Testis (tissue), 2 donors: ENCODE measurements around the gene GHRHR.

Source experiments
- POLR2A ChIP-seq: fragments of 450-650 bp; IDR thresholded peaks from one replicate; pipeline ENCODE4 v1.6.1; 2017; ENCODE audit warnings: antibody characterized with exemption, mild to moderate bottlenecking, moderate library complexity
- TF ChIP-seq, protein P1 (sequence below), 3 experiments: fragments of 450-650 bp in 2 of 3; fragments of 200-600 bp in 1 of 3; sonication (generic) in 1 of 3; IDR thresholded peaks; one replicate each; pipeline ENCODE4 v1.5.1; 2016 to 2019; ENCODE audit warnings: antibody characterized with exemption in 3 of 3, mild to moderate bottlenecking in 2 of 3, moderate library complexity in 1 of 3

DNA sequence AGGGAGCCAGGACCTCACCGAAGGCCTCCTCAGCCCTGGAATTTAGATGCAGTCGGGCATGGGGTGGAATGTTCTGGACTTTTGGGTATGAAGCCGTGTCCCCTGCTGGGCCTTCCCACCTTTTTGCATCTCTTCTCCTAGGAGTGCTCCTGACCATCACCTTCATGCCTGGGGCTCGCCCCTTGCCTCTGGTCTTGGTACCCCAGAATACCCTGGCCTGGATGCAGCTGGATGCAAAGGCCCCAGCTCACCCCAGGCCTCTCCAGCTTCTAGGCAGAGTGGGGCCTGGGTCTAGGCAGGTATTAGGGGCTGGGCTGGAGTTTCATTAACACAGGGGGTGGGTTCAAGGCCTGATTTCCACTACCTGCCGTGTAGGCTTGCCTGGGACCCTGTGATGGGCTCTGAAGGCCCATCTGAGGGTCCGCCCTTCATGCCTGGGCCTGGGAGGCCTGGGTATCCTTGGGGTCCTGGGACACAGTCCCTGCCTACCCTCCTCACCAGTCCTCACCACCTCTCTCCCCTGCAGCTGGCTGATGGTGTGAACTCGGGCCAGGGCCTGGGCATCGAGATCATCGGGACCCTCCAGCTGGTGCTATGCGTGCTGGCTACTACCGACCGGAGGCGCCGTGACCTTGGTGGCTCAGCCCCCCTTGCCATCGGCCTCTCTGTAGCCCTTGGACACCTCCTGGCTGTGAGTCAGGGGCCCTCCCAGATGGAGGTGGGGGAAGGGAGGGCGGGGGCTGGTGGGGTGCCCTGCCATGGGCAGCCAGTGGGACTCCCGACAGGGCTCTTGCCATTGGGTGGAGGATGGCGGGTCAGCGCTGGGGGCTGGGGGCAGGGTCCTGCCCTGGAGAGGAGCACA is 42.0 kb upstream of the GHRHR start:
- TF ChIP-seq POLR2A = no peak
- TF ChIP-seq, protein P1, sequence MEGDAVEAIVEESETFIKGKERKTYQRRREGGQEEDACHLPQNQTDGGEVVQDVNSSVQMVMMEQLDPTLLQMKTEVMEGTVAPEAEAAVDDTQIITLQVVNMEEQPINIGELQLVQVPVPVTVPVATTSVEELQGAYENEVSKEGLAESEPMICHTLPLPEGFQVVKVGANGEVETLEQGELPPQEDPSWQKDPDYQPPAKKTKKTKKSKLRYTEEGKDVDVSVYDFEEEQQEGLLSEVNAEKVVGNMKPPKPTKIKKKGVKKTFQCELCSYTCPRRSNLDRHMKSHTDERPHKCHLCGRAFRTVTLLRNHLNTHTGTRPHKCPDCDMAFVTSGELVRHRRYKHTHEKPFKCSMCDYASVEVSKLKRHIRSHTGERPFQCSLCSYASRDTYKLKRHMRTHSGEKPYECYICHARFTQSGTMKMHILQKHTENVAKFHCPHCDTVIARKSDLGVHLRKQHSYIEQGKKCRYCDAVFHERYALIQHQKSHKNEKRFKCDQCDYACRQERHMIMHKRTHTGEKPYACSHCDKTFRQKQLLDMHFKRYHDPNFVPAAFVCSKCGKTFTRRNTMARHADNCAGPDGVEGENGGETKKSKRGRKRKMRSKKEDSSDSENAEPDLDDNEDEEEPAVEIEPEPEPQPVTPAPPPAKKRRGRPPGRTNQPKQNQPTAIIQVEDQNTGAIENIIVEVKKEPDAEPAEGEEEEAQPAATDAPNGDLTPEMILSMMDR (IDR thresholded peaks at IDR 0.05) = no peak
